Nephron (organoid): ENCODE measurements around the gene SMURF1.
A peak's percentile ranks its signal among the peaks of the same experiment; 100 is the strongest.
"Not testable (repeated sequence)": the region's sequence is repeated elsewhere in the genome, so short reads cannot be mapped to it uniquely, and the experiment has no call there.

Experiments used
- H3K27ac Mint-ChIP-seq, 3 experiments: 2 replicates each; pipeline ENCODE4 v1.8.0; 2020; ENCODE audit warnings: mixed read lengths in 3 of 3, mild to moderate bottlenecking in 2 of 3, moderate library complexity in 1 of 3
- H3K27me3 Mint-ChIP-seq: 2 replicates; pipeline ENCODE4 v1.8.0; 2021; ENCODE audit warnings: low read depth, mild to moderate bottlenecking, moderate library complexity, mixed read lengths
- H3K36me3 Mint-ChIP-seq: 2 replicates; pipeline ENCODE4 v1.8.0; 2020; ENCODE audit warnings: low read depth, mixed read lengths
- H3K4me1 Mint-ChIP-seq: 2 replicates; pipeline ENCODE4 v1.8.0; 2020; ENCODE audit warnings: mixed read lengths
- H3K4me3 Mint-ChIP-seq, 3 experiments: 2 replicates each; pipeline ENCODE4 v1.8.0; 2020; ENCODE audit warnings: mild to moderate bottlenecking in 3 of 3, mixed read lengths in 3 of 3, moderate library complexity in 2 of 3
- H3K9me3 Mint-ChIP-seq: 2 replicates; pipeline ENCODE4 v1.8.0; 2020; ENCODE audit warnings: mixed read lengths
- CTCF ChIP-seq, 3 experiments: fragments of 200-600 bp; sonication (generic); IDR thresholded peaks; one replicate each; pipeline ENCODE4 v1.5.0; 2021; ENCODE audit warnings: antibody characterized with exemption in 3 of 3; ENCODE audit not compliant: unreplicated experiment in 3 of 3

Gene SMURF1

GRCh38 chr7:99109108-99110051 is 34.5 kb downstream of the SMURF1 start:
- Mint-ChIP-seq H3K27me3 (no peaks in the 10 kb centered on the region), H3K4me1 (peaks cover 25% of the 10 kb centered on the region), H3K9me3 (peaks cover 22% of the 10 kb centered on the region), H3K36me3 (peaks cover 34% of the 10 kb centered on the region), H3K27ac (peak overlapping the region in 1 of 3 experiments; percentile 57), H3K4me3 (no peak overlapping the region)
- no peak for TF ChIP-seq CTCF (IDR thresholded peaks at IDR 0.05; ENCODE audit: unreplicated experiment in 3 of 3)

- TF ChIP-seq CTCF (IDR thresholded peaks at IDR 0.05; ENCODE audit: unreplicated experiment in 3 of 3): no peak
- no peak overlapping the region for H3K4me3 Mint-ChIP-seq
- peaks cover 35% of the 10 kb centered on the region for H3K36me3 Mint-ChIP-seq
- H3K9me3 Mint-ChIP-seq: peaks cover 19% of the 10 kb centered on the region
- H3K27ac Mint-ChIP-seq: no peak overlapping the region
- H3K27me3 Mint-ChIP-seq: no peaks in the 10 kb centered on the region
- H3K4me1 Mint-ChIP-seq: peaks cover 25% of the 10 kb centered on the region
Measured at GRCh38 chr7:99108613-99109012, 35.3 kb downstream of the SMURF1 start.

- H3K9me3 Mint-ChIP-seq: peaks cover 4% of the 10 kb centered on the region
- no peak overlapping the region for H3K4me3 Mint-ChIP-seq
- H3K36me3 Mint-ChIP-seq: peaks cover 18% of the 10 kb centered on the region
- no peaks in the 10 kb centered on the region for H3K27me3 Mint-ChIP-seq
- peaks cover 25% of the 10 kb centered on the region for H3K4me1 Mint-ChIP-seq
- no peak overlapping the region for H3K27ac Mint-ChIP-seq
- TF ChIP-seq CTCF (IDR thresholded peaks at IDR 0.05; ENCODE audit: unreplicated experiment in 3 of 3): no peak
Measured at GRCh38 chr7:99106821-99107241, 37.1 kb downstream of the SMURF1 start.

GRCh38 chr7:99106411-99106810 is 37.5 kb downstream of the SMURF1 start:
- Mint-ChIP-seq H3K27me3 (no peaks in the 10 kb centered on the region), H3K4me3 (no peak overlapping the region), H3K4me1 (peaks cover 22% of the 10 kb centered on the region), H3K36me3 (peaks cover 13% of the 10 kb centered on the region), H3K9me3 (peaks cover 1% of the 10 kb centered on the region), H3K27ac (no peak overlapping the region)
- no peak for TF ChIP-seq CTCF (IDR thresholded peaks at IDR 0.05; ENCODE audit: unreplicated experiment in 3 of 3)

GRCh38 chr7:99105756-99106155 is 38.2 kb downstream of the SMURF1 start:
- Mint-ChIP-seq H3K27me3 (no peaks in the 10 kb centered on the region), H3K27ac (peak overlapping the region in 1 of 3 experiments; percentile 9), H3K36me3 (peaks cover 13% of the 10 kb centered on the region), H3K4me1 (peaks cover 21% of the 10 kb centered on the region), H3K9me3 (no peaks in the 10 kb centered on the region), H3K4me3 (no peak overlapping the region)
- no peak for TF ChIP-seq CTCF (IDR thresholded peaks at IDR 0.05; ENCODE audit: unreplicated experiment in 3 of 3)

GRCh38 chr7:99104631-99105030 is 39.3 kb downstream of the SMURF1 start:
- H3K36me3 Mint-ChIP-seq: peaks cover 17% of the 10 kb centered on the region
- no peaks in the 10 kb centered on the region for H3K27me3 Mint-ChIP-seq
- H3K4me3 Mint-ChIP-seq: no peak overlapping the region
- no peak for TF ChIP-seq CTCF (IDR thresholded peaks at IDR 0.05; ENCODE audit: unreplicated experiment in 3 of 3)
- H3K27ac Mint-ChIP-seq: no peak overlapping the region
- H3K4me1 Mint-ChIP-seq: peaks cover 19% of the 10 kb centered on the region
- no peaks in the 10 kb centered on the region for H3K9me3 Mint-ChIP-seq

- H3K4me1 Mint-ChIP-seq: peaks cover 17% of the 10 kb centered on the region
- H3K9me3 Mint-ChIP-seq, H3K4me3 Mint-ChIP-seq, H3K27ac Mint-ChIP-seq, H3K27me3 Mint-ChIP-seq: not testable (repeated sequence)
- H3K36me3 Mint-ChIP-seq: peaks cover 24% of the 10 kb centered on the region
Measured at GRCh38 chr7:99103836-99104235, 40.1 kb downstream of the SMURF1 start.
